Measurements from ENCODE around the gene NCBP1. TPM values are rescaled to one million over a fixed set of nuclear protein-coding genes. Genes with fewer than 3 reads are reported as not detected.

Gene NCBP1
- total and polyA plus RNA-seq, 9 donors = 8.6 to 32.0 (median 19.1) TPM

DNA sequence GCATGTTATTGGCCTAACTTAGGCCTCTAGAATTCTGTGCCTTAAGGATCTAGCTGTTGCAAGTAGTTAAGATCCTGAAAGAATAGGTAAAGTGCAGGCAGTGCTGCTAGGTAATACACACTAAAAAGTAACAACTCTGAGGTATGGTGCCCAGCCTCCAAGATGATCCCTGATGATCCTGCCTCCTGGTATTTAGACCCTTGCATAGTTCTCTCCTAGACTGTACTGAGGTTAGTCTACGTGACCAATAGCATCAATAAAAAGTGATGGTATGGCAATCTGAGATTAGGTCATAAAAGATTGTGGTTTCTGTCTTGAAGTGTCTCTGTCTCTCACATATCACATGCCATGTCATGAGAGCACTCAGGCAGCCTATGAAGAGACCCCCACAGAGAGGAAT is 9.7 kb upstream of the NCBP1 start:
- DNase-seq = no peak
- H3K4me3 ChIP-seq = no peak overlapping the region
- H3K27me3 ChIP-seq = no peaks in the 10 kb centered on the region
- H3K27ac ChIP-seq = no peak overlapping the region
- no peaks in the 10 kb centered on the region for H3K36me3 ChIP-seq
- no peaks in the 10 kb centered on the region for H3K9me3 ChIP-seq
- peaks cover 1% of the 10 kb centered on the region for H3K4me1 ChIP-seq (ENCODE audit: insufficient read depth)
- TF ChIP-seq POLR2A (IDR thresholded peaks at IDR 0.05) = no peak
- TF ChIP-seq, protein P1, sequence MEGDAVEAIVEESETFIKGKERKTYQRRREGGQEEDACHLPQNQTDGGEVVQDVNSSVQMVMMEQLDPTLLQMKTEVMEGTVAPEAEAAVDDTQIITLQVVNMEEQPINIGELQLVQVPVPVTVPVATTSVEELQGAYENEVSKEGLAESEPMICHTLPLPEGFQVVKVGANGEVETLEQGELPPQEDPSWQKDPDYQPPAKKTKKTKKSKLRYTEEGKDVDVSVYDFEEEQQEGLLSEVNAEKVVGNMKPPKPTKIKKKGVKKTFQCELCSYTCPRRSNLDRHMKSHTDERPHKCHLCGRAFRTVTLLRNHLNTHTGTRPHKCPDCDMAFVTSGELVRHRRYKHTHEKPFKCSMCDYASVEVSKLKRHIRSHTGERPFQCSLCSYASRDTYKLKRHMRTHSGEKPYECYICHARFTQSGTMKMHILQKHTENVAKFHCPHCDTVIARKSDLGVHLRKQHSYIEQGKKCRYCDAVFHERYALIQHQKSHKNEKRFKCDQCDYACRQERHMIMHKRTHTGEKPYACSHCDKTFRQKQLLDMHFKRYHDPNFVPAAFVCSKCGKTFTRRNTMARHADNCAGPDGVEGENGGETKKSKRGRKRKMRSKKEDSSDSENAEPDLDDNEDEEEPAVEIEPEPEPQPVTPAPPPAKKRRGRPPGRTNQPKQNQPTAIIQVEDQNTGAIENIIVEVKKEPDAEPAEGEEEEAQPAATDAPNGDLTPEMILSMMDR (IDR thresholded peaks at IDR 0.05) = no peak
- intact Hi-C loops (cut with DNase I) = no loop called here
- 95 to 100% (median 97%) methylated on average over 1 of the region's 1 CpG for WGBS, 3 donors

DNA sequence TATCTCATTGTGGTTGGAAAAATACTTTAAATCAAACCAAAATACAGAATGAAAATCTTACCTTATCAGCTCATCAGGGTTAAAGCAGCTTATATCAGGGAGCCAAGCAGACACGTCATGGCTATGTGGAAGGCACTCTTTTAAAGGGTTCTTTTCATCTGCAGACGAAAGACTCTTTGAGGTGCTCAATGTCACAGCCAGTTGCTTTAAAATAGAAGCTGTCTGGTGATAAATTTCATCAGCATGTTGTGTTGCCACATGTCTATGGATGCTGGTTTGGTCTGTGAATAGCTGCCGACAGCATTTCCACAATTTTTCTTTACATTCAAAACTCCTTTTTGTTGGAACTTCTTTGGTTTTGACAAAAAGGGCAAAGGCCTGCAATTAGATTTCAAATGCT is 8.0 kb upstream of the NCBP1 start:
- intact Hi-C loops (cut with DNase I) = no loop called here
- Histone ChIP-seq H3K36me3 (no peaks in the 10 kb centered on the region), H3K4me3 (no peak overlapping the region), H3K9me3 (no peaks in the 10 kb centered on the region), H3K27me3 (no peaks in the 10 kb centered on the region), H3K27ac (no peak overlapping the region), H3K4me1 (ENCODE audit: insufficient read depth) (peaks cover 1% of the 10 kb centered on the region)
- DNase-seq = no peak
- WGBS, 3 donors = 62 to 83% (median 64%) methylated on average over 3 of the region's 3 CpGs
- TF ChIP-seq POLR2A (IDR thresholded peaks at IDR 0.05) (no peak), EP300 (IDR thresholded peaks at IDR 0.05) (no peak)
- TF ChIP-seq, protein P1 (IDR thresholded peaks at IDR 0.05) = no peak

DNA sequence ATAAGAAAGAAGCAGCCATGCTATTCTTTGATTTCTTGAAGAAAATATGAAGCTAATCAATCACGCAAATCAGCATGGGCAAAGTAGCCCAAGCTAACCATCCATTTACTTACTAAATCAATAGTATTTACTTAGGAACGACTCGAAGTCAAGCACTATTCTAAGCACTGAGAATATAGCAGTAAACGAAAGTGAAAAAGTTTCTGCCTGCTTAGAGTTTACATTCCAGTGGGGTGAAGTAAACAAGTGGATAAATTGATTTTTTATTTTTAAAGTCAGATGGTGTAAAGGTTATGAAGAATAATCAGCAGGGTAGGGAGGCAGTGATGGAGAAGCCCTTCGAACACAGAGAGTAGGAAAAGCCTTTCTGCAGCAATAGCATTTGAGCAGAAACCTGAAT is 6.0 kb upstream of the NCBP1 start:
- no peak overlapping the region for H3K4me3 ChIP-seq

DNA sequence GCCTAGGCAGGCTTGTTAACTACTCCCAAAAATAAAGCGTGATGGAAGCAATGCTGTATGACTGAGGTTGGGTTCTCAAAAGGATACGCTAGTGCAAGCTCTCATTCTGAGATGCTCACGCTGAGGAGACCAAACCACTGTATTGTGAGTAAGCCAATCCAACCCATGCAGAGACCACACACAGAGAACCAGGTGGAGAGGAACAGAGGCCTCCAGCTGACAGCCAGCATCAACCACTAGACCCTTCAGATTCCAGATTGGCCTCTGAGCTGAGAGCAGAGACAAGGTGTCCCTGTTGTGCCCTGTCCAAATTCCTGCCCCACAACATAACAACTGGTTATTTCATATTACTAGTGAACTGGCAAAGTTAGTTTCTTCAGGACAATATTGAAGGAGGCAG is 5.0 kb upstream of the NCBP1 start:
- Histone ChIP-seq H3K4me1 (ENCODE audit: insufficient read depth) (peaks cover 5% of the 10 kb centered on the region), H3K27ac (no peak overlapping the region), H3K4me3 (no peak overlapping the region), H3K36me3 (no peaks in the 10 kb centered on the region), H3K27me3 (no peaks in the 10 kb centered on the region), H3K9me3 (no peaks in the 10 kb centered on the region)
- TF ChIP-seq, protein P1 (IDR thresholded peaks at IDR 0.05) = no peak
- TF ChIP-seq POLR2A (IDR thresholded peaks at IDR 0.05) = no peak
- TF ChIP-seq EP300 (IDR thresholded peaks at IDR 0.05) = no peak
- 74 to 91% (median 76%) methylated on average over 3 of the region's 3 CpGs for WGBS, 3 donors
- no peak for DNase-seq
- intact Hi-C loops (cut with DNase I) = no loop called here

More for the DNA sequence above, 6.0 kb upstream of the NCBP1 start:
- H3K27me3 ChIP-seq = no peaks in the 10 kb centered on the region
- H3K4me1 ChIP-seq (ENCODE audit: insufficient read depth) = peaks cover 5% of the 10 kb centered on the region
- 18 to 40% (median 24%) methylated on average over 5 of the region's 5 CpGs for WGBS, 3 donors
- H3K9me3 ChIP-seq = no peaks in the 10 kb centered on the region
- H3K27ac ChIP-seq = no peak overlapping the region
- no peaks in the 10 kb centered on the region for H3K36me3 ChIP-seq
- intact Hi-C loops (cut with DNase I) = no loop called here
- no peak for DNase-seq
- TF ChIP-seq, protein P1 (IDR thresholded peaks at IDR 0.05) = no peak
- no peak for TF ChIP-seq EP300 (IDR thresholded peaks at IDR 0.05)
- TF ChIP-seq POLR2A (IDR thresholded peaks at IDR 0.05) = no peak

DNA sequence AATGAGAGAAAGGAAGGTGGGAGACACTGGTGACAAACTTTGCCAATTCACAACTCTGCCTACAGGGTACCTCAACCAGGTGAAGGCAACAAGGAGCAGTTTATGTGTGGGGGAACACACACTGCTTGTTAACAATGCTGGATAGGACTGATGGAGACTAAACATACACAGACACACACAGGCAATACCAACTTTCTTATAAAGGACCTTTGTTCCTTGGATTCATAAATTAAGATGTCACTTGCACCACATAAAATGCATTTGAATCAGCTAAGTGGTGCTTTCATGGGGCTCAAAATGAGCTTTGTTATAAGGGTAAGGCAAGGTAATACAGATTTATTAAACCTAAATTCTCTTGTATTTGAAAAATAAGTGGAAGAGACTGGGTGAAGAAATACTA is 4.5 kb upstream of the NCBP1 start:
- intact Hi-C loops (cut with DNase I) = no loop called here
- no peak overlapping the region for H3K4me3 ChIP-seq
- no peaks in the 10 kb centered on the region for H3K9me3 ChIP-seq
- no peaks in the 10 kb centered on the region for H3K36me3 ChIP-seq
- TF ChIP-seq POLR2A (IDR thresholded peaks at IDR 0.05) (no peak), EP300 (IDR thresholded peaks at IDR 0.05) (no peak)
- TF ChIP-seq, protein P1 (IDR thresholded peaks at IDR 0.05) = no peak
- peaks cover 5% of the 10 kb centered on the region for H3K4me1 ChIP-seq (ENCODE audit: insufficient read depth)
- no peak overlapping the region for H3K27ac ChIP-seq
- DNase-seq = no peak
- no peaks in the 10 kb centered on the region for H3K27me3 ChIP-seq
